ENCODE measurements around the gene FGD6. TPM values are rescaled to one million over a fixed set of nuclear protein-coding genes. Genes with fewer than 3 reads are reported as not detected.

FGD6 gene
- total and polyA plus RNA-seq, 3 experiments from 2014 or later = 0.36 to 0.92 (median 0.75) TPM

GRCh38 chr12:95220190-95220589 is 2.9 kb upstream of the FGD6 start:
- Histone ChIP-seq H3K4me3 (ENCODE audit: low read length) (no peak overlapping the region), H3K4me1 (ENCODE audit: insufficient read depth, low read length) (peaks cover 17% of the 10 kb centered on the region), H3K27ac (ENCODE audit: low read depth, low read length) (no peak overlapping the region), H3K36me3 (ENCODE audit: insufficient read depth, low read length) (peaks cover 7% of the 10 kb centered on the region), H3K27me3 (ENCODE audit: insufficient read depth, low read length, poor library complexity, severe bottlenecking) (no peaks in the 10 kb centered on the region), H3K9me3 (ENCODE audit: low read length) (no peaks in the 10 kb centered on the region)
- ChIA-PET POLR2A (no interaction called here), CTCF (no interaction called here)
- Mint-ChIP-seq H3K4me1 (peaks cover 43 to 66% (median 46%) of the 10 kb centered on the region in 3 donors), H3K4me3 (peak overlapping the region in 3 of 7 donors; percentile 8 to 70 (median 49)), H3K36me3 (peaks cover 0 to 25% (median 0%) of the 10 kb centered on the region in 3 donors), H3K27me3 (peaks cover 2 to 6% of the 10 kb centered on the region in 2 donors), H3K9me3 (no peaks in the 10 kb centered on the region), H3K27ac (peak overlapping the region in 2 of 8 donors; percentile 1 to 26)
- DNase-seq = no peak

GRCh38 chr12:95218150-95219133 is 1.2 kb upstream of the FGD6 start:
- peaks cover 0 to 14% (median 0%) of the 10 kb centered on the region in 3 donors for H3K36me3 Mint-ChIP-seq
- H3K27ac Mint-ChIP-seq = peak overlapping the region; percentile 86 to 99 (median 96)
- peak; percentile 8 to 61 (median 36) for DNase-seq
- POLR2A ChIA-PET = interaction anchor here (1.5 to 1.7 kb wide), 2 partner anchors 146 to 255 kb away, joined by 10 to 22 read pairs; partner anchors contain the start of genes METAP2 and NR2C1
- Histone ChIP-seq H3K4me1 (ENCODE audit: insufficient read depth, low read length) (peaks cover 17% of the 10 kb centered on the region), H3K9me3 (ENCODE audit: low read length) (no peaks in the 10 kb centered on the region), H3K27me3 (ENCODE audit: insufficient read depth, low read length, poor library complexity, severe bottlenecking) (no peaks in the 10 kb centered on the region), H3K27ac (ENCODE audit: low read depth, low read length) (peak overlapping the region; percentile 94), H3K36me3 (ENCODE audit: insufficient read depth, low read length) (no peaks in the 10 kb centered on the region), H3K4me3 (ENCODE audit: low read length) (peak overlapping the region; percentile 84)
- CTCF ChIA-PET = interaction anchor here (0.9 to 1.5 kb wide), 8 partner anchors 12 to 724 kb away, joined by 3 to 8 read pairs (median 5); partner anchors contain the start of genes AMDHD1 and CCDC38
- peak overlapping the region; percentile 91 to 98 (median 96) for H3K4me3 Mint-ChIP-seq
- no peaks in the 10 kb centered on the region for H3K9me3 Mint-ChIP-seq
- H3K4me1 Mint-ChIP-seq = peaks cover 35 to 51% (median 42%) of the 10 kb centered on the region in 3 donors
- peaks cover 4 to 8% of the 10 kb centered on the region in 2 donors for H3K27me3 Mint-ChIP-seq

DNA sequence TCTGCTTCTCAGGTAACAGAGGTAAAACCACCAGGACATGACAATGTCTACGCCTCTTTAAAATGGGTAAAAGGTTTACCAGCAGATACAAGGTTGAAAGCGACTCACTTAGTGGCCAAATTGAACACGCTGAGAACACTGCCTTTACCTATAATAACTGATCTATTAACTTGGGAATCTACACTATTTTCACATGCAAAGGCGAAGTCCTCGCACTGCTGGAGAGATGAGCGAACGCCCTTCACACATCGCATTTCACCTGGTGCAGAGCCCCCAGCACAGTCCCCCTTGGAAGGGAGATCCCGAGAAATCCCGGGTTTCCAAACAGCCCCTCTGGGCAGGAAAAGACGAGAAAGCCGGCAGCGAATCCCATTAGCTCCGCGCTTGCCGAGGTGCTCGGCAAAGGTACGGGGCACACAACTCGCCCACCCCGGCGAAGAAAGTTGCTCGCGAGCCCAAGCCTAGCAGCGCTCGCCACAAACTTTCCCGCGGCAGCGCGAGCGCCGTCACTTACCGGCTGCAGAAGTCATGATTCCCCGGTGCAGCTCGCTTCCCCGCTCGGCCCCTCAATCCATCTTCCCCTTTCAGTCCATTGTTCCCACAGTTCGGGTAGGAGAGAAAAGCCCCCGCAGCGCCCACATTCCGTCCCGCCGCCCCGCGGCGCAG is 423 bp downstream of the FGD6 start:
- Mint-ChIP-seq H3K4me3 (peak overlapping the region; percentile 91 to 98 (median 96)), H3K36me3 (peaks cover 0 to 14% (median 0%) of the 10 kb centered on the region in 3 donors), H3K9me3 (no peaks in the 10 kb centered on the region), H3K27ac (peak overlapping the region; percentile 83 to 97 (median 92)), H3K27me3 (peaks cover 4 to 14% of the 10 kb centered on the region in 2 donors), H3K4me1 (peaks cover 29 to 39% (median 37%) of the 10 kb centered on the region in 3 donors)
- H3K4me1 ChIP-seq (ENCODE audit: insufficient read depth, low read length) = peaks cover 17% of the 10 kb centered on the region
- H3K4me3 ChIP-seq (ENCODE audit: low read length) = peak overlapping the region; percentile 84
- DNase-seq = no peak
- CTCF ChIA-PET = interaction anchor here (0.6 to 1.5 kb wide), 12 partner anchors 12 to 726 kb away, joined by 3 to 10 read pairs (median 4); partner anchors contain the start of genes AMDHD1, CCDC38, METAP2 and NR2C1
- peak overlapping the region; percentile 94 for H3K27ac ChIP-seq (ENCODE audit: low read depth, low read length)
- H3K27me3 ChIP-seq (ENCODE audit: insufficient read depth, low read length, poor library complexity, severe bottlenecking) = no peaks in the 10 kb centered on the region
- H3K36me3 ChIP-seq (ENCODE audit: insufficient read depth, low read length) = no peaks in the 10 kb centered on the region
- POLR2A ChIA-PET = interaction anchor here (0.6 to 1.7 kb wide), 4 partner anchors 144 to 1335 kb away, joined by 7 to 22 read pairs (median 10); partner anchors contain the start of genes METAP2 and NR2C1
- no peaks in the 10 kb centered on the region for H3K9me3 ChIP-seq (ENCODE audit: low read length)

DNA sequence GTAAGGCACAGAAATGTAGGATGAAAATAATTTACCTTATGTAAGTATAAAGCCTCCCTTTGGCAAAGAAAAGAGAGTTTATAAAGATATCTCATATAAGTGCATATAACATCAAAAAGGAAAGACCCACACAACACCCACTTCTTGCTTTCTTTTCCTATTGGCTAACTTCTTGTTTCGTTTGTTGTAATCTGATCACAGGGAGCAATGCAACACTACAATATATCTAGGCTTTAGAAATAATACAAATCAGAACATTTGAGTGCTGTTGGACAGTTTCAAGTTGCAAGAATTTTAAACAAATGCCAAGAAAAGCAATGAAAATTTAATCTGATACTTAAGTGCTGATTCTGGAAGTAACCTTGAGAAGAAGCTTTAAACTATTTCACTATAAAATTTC is 1.3 kb downstream of the FGD6 start:
- peaks cover 0 to 14% (median 0%) of the 10 kb centered on the region in 3 donors for H3K36me3 Mint-ChIP-seq
- peaks cover 17% of the 10 kb centered on the region for H3K4me1 ChIP-seq (ENCODE audit: insufficient read depth, low read length)
- peaks cover 28 to 37% (median 36%) of the 10 kb centered on the region in 3 donors for H3K4me1 Mint-ChIP-seq
- no peaks in the 10 kb centered on the region for H3K9me3 Mint-ChIP-seq
- no peaks in the 10 kb centered on the region for H3K27me3 ChIP-seq (ENCODE audit: insufficient read depth, low read length, poor library complexity, severe bottlenecking)
- ChIA-PET POLR2A (interaction anchor here (0.7 to 1.5 kb wide), 2 partner anchors 197 to 258 kb away, joined by 3 to 7 read pairs; partner anchors contain the start of gene METAP2), CTCF (no interaction called here)
- H3K27me3 Mint-ChIP-seq = peaks cover 4 to 14% of the 10 kb centered on the region in 2 donors
- no peak overlapping the region for H3K27ac ChIP-seq (ENCODE audit: low read depth, low read length)
- H3K9me3 ChIP-seq (ENCODE audit: low read length) = no peaks in the 10 kb centered on the region
- peak overlapping the region in 2 of 8 donors; percentile 4 to 86 for H3K27ac Mint-ChIP-seq
- no peaks in the 10 kb centered on the region for H3K36me3 ChIP-seq (ENCODE audit: insufficient read depth, low read length)
- H3K4me3 ChIP-seq (ENCODE audit: low read length) = no peak overlapping the region
- H3K4me3 Mint-ChIP-seq = peak overlapping the region; percentile 10 to 98 (median 96)
- DNase-seq = no peak

DNA sequence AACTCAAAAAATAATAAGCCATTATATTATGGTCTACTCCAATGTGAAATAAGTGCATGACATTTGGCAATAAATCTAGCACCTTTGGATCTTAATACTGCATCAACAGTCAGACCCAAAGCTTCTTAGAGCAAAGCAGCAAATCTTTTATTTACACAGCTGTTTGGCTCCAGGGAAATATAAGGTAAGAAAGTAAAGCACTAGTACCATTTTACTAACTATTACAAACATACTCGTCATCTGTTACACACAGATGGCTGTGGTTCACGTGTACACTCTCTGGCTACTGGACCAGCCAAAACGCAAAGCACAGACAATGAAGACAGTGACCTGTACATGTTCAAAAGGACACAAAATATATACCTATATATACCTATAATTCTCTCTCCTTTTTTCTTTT is 2.8 kb downstream of the FGD6 start:
- no peak overlapping the region for H3K27ac Mint-ChIP-seq
- Histone ChIP-seq H3K4me1 (ENCODE audit: insufficient read depth, low read length) (peaks cover 15% of the 10 kb centered on the region), H3K4me3 (ENCODE audit: low read length) (no peak overlapping the region), H3K27ac (ENCODE audit: low read depth, low read length) (no peak overlapping the region), H3K36me3 (ENCODE audit: insufficient read depth, low read length) (no peaks in the 10 kb centered on the region), H3K9me3 (ENCODE audit: low read length) (no peaks in the 10 kb centered on the region), H3K27me3 (ENCODE audit: insufficient read depth, low read length, poor library complexity, severe bottlenecking) (no peaks in the 10 kb centered on the region)
- peaks cover 21 to 24% (median 24%) of the 10 kb centered on the region in 3 donors for H3K4me1 Mint-ChIP-seq
- CTCF ChIA-PET = no interaction called here
- H3K36me3 Mint-ChIP-seq = peaks cover 0 to 14% (median 2%) of the 10 kb centered on the region in 3 donors
- H3K9me3 Mint-ChIP-seq = no peaks in the 10 kb centered on the region
- no peak for DNase-seq
- H3K27me3 Mint-ChIP-seq = peaks cover 4 to 21% of the 10 kb centered on the region in 2 donors
- POLR2A ChIA-PET = no interaction called here
- H3K4me3 Mint-ChIP-seq = no peak overlapping the region

- POLR2A ChIA-PET = no interaction called here
- Histone ChIP-seq H3K9me3 (ENCODE audit: low read length) (no peaks in the 10 kb centered on the region), H3K4me3 (ENCODE audit: low read length) (no peak overlapping the region)
Observed at GRCh38 chr12:95213928-95214327, 3.3 kb downstream of the FGD6 start.

GRCh38 chr12:95213119-95213518 is 4.1 kb downstream of the FGD6 start:
- CTCF ChIA-PET = no interaction called here
- H3K4me3 Mint-ChIP-seq = no peak overlapping the region
- DNase-seq = no peak

More at GRCh38 chr12:95213928-95214327, 3.3 kb downstream of the FGD6 start:
- no peaks in the 10 kb centered on the region for H3K9me3 Mint-ChIP-seq
- no peak overlapping the region for H3K4me3 Mint-ChIP-seq
- peaks cover 5 to 25% of the 10 kb centered on the region in 2 donors for H3K27me3 Mint-ChIP-seq
- H3K27me3 ChIP-seq (ENCODE audit: insufficient read depth, low read length, poor library complexity, severe bottlenecking) = no peaks in the 10 kb centered on the region
- peaks cover 0 to 14% (median 2%) of the 10 kb centered on the region in 3 donors for H3K36me3 Mint-ChIP-seq
- no peak overlapping the region for H3K27ac Mint-ChIP-seq
- CTCF ChIA-PET = no interaction called here
- H3K36me3 ChIP-seq (ENCODE audit: insufficient read depth, low read length) = no peaks in the 10 kb centered on the region
- H3K4me1 ChIP-seq (ENCODE audit: insufficient read depth, low read length) = peaks cover 10% of the 10 kb centered on the region
- no peak for DNase-seq
- H3K27ac ChIP-seq (ENCODE audit: low read depth, low read length) = no peak overlapping the region
- H3K4me1 Mint-ChIP-seq = peaks cover 16 to 19% (median 18%) of the 10 kb centered on the region in 3 donors

More at GRCh38 chr12:95213119-95213518, 4.1 kb downstream of the FGD6 start:
- Histone ChIP-seq H3K9me3 (ENCODE audit: low read length) (no peaks in the 10 kb centered on the region), H3K4me3 (ENCODE audit: low read length) (no peak overlapping the region), H3K27ac (ENCODE audit: low read depth, low read length) (no peak overlapping the region), H3K36me3 (ENCODE audit: insufficient read depth, low read length) (no peaks in the 10 kb centered on the region), H3K27me3 (ENCODE audit: insufficient read depth, low read length, poor library complexity, severe bottlenecking) (no peaks in the 10 kb centered on the region), H3K4me1 (ENCODE audit: insufficient read depth, low read length) (peaks cover 6% of the 10 kb centered on the region)
- Mint-ChIP-seq H3K36me3 (peaks cover 0 to 10% (median 2%) of the 10 kb centered on the region in 3 donors), H3K27ac (no peak overlapping the region), H3K9me3 (no peaks in the 10 kb centered on the region), H3K4me1 (peaks cover 9 to 12% (median 11%) of the 10 kb centered on the region in 3 donors), H3K27me3 (peaks cover 5 to 28% of the 10 kb centered on the region in 2 donors)
- POLR2A ChIA-PET = no interaction called here
